Tongue (tissue), 2 donors: ENCODE measurements around the gene DEPDC4. TPM values are rescaled to one million over a fixed set of nuclear protein-coding genes. Genes with fewer than 3 reads are reported as not detected.
"Not testable (repeated sequence)": the region's sequence is repeated elsewhere in the genome, so short reads cannot be mapped to it uniquely, and the experiment has no call there.

Source experiments
- DNase-seq: peaks from one replicate; pipeline ENCODE4 v3.0.0-alpha.2; 2015
- total RNA-seq: library from RNA; depleted of rRNA; stranded (reverse); fragments of >200 nt; gene quantifications from one replicate; pipeline ENCODE4 v1.2.3, GENCODE V29; 2014

DEPDC4 gene
- 0.82 TPM for total RNA-seq

GRCh38 chr12:100266835-100267602 is at the start of gene DEPDC4, which contains the start of gene SCYL2:
Gene DEPDC4 (minus strand): TSS chr12:100267079. CDS start chr12:100267076, 3 bp downstream.
Gene SCYL2 (plus strand): TSS chr12:100267177. CDS start chr12:100282971, 15,794 bp downstream.
- DNase-seq, result peak; percentile 98

- DNase-seq, result no peak
Measured at GRCh38 chr12:100311317-100311716, 44.4 kb upstream of the DEPDC4 start.

DNA sequence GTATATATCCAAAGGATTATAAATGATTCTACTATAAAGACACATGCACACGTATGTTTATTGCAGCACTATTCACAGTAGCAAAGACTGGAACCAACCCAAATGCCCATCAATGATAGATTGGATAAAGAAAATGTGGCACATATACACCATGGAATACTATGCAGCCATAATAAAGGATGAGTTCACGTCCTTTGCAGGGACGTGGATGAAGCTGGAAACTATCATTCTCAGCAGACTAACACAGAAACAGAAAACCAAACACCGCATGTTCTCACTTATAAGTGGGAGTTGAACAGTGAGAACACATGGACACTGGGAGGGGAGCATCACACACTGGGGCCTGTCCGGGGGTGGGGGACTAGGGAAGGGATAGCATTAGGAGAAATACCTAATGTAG is 41.3 kb upstream of the DEPDC4 start:
- DNase-seq, result not testable (repeated sequence)

GRCh38 chr12:100304334-100304733 is 37.5 kb upstream of the DEPDC4 start:
- DNase-seq, result not testable (repeated sequence)

GRCh38 chr12:100303831-100304230 is 37.0 kb upstream of the DEPDC4 start:
- DNase-seq, result no peak

- DNase-seq, result no peak
Measured at GRCh38 chr12:100302081-100302480, 35.2 kb upstream of the DEPDC4 start.

DNA sequence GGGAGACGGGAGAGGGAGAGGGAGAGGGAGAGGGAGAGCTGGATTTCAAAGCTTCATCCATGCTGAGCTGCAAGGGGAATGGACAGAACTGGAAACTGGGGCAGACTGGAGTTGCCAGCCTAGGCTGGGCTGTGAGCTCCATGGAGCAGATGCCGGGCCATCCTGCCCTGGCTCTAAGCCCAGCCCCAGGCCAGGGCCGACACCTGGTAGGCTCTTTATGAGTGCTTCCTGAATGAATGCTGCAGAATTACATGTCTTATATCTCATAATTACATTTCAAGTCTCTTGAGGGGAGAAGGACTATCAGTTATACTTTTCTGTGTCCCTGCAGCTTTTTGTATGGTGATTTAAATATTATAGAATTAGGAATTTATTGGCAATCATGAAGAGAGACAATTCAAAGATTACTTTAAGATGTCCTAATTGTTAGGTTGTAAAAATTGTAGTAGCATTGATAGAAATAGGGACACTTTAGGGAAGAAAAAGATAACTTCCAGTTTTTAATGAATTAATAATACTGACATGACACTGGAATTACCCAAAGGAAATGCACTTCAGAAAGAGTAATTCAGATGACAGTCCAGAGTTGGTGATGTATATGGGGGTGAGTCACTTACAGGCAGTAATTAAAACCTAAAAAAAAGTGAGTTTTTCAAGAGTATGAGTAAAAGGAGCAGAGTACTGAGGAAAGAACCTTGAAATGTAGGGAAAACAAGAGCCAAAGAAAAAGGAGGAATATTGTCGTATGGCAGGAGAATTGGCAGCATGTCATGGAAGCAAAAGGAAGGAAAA is 29.1 kb upstream of the DEPDC4 start:
- no peak for DNase-seq

DNA sequence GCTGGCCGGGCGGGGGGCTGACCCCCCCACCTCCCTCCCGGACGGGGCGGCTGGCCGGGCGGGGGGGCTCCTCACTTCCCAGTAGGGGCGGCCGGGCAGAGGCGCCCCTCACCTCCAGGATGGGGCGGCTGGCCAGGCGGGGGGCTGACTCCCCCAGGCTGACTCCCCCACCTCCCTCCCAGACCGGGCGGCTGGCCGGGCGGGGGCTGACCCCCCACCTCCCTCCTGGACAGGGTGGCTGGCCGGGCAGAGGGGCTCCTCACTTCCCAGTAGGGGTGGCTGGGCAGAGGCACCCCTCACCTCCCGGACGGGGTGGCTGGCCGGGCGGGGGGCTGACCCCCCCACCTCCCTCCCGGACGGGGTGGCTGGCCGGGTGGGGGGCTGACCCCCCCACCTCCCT is 27.5 kb upstream of the DEPDC4 start:
- DNase-seq, result not testable (repeated sequence)

GRCh38 chr12:100293017-100293416 is 26.1 kb upstream of the DEPDC4 start:
- DNase-seq, result no peak

GRCh38 chr12:100290016-100290415 is 23.1 kb upstream of the DEPDC4 start:
- DNase-seq, result no peak

DNA sequence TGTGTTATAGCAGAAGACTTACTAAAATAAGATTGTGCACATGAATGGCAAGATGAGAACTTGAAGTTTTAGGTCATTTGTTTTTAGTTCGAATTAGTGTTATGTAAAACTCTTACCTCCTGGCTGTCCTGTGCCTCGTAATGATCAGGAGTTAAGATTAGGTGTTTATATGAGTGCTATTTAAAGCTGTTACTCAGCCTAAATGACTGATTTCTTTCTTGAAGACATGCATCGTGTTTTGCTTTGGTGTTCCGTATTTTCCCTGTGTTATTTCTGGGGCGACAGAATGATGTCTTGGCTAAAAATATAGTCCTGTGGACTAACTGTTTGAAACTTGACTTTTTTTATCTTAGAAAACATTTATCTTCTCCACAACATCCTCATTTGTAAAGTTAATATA is 22.2 kb upstream of the DEPDC4 start:
- DNase-seq, result no peak

GRCh38 chr12:100284556-100284955 is 17.7 kb upstream of the DEPDC4 start:
- DNase-seq, result not testable (repeated sequence)

DNA sequence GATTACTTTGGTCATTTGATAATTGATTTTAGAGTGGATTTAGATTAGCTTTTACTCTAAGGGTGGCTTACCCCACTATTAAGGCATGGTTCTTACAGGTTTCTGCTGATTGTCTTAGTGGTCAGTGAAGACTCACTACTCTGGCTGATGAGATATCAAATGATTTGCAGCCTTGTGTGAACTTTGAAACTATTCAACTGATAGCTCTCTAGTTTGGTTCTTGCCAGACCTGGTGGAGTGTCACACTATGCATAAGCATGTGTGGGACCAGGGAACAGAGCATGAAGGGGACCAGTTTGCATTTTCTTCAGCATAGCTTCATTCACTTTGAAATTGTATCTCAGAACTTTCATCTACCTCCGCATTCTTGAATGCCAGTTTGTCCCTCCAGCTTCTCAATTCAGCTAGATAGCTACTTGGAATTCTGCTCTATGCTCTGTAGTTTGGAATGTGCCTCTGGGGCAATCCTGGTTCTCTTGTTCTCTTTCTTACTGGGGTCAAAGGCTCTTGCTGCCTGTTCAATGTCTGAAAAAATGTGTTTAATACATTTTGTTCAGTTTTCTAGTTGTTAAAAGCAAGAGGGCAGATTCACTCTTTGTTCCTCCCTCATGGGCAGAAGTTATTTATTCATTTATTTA is 12.8 kb upstream of the DEPDC4 start:
- DNase-seq, result no peak

GRCh38 chr12:100279159-100279558 is 12.3 kb upstream of the DEPDC4 start:
- DNase-seq, result no peak

- no peak for DNase-seq
Measured at GRCh38 chr12:100274291-100274690, 7.4 kb upstream of the DEPDC4 start.

- no peak for DNase-seq
Measured at GRCh38 chr12:100273782-100274181, 6.9 kb upstream of the DEPDC4 start.

GRCh38 chr12:100268835-100269564 is 2.1 kb upstream of the DEPDC4 start:
- DNase-seq, result no peak

DNA sequence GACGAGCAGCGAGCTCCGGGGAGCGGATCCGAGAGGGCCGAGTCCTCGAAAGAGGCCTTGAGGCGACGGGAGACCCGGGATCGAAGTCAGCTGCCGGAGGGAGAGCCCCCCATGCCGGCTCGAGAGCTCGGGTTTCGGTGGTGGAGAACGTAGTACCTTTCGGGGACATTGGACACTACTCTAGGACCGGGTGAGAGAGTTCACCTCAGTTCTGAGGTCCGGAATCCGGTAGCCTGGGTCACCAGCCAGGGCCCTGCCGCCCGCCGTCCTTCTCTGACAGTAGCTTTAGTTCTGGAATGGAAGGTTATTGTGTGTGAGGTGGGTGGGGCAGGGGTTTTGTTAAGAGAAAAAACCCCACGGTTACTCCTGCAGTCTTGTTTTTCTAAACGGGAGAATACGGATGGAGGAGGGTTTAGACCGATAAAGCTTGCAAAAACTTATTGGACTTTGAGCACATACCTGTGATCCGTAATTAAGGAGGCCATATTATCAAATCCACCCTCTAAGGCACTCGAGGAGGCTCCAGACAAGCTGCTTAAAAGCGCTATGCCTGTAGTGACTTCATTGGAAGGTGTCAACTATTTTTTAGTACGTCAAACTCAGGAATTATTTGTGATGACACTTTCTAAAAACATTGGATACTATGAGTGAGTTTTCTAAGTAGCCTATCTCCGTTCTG is 863 bp upstream of the DEPDC4 start:
- DNase-seq, result peak; percentile 56

DNA sequence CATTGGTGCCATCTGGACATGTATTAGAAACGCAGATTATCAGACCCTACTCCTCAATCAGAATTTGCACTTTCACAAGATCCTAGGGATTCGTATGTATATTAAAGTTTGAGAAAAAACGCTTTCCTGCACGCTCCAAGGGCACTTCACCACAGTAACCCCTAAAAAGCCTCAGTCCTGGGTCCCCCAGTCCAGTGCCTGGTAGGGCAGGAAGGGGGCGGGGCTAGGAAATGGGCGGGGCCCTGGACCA is 369 bp downstream of the DEPDC4 start:
- DNase-seq, result no peak

- no peak for DNase-seq
Measured at GRCh38 chr12:100265732-100266584, 921 bp downstream of the DEPDC4 start.

DNA sequence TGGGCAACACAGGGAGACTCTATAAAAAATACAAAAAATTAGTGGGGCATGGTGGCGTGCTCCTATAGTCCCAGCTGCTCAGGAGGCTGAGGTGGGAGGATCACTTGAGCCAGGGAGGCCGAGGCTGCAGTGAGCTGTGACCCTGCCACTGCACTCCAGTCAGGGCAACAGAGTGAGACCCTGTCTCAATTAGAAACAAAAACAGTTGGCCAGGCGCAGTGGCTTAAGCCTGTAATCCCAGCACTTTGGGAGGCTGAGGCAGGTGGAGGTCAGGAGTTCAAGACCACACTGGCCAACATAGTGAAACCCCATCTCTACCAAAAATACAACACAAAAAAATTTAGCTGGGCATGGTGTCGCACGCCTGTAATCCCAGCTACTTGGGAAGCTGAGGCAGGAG is 1.8 kb downstream of the DEPDC4 start:
- DNase-seq, result not testable (repeated sequence)
